ENCODE data around the gene ZNF700. TPM values are rescaled to one million over a fixed set of nuclear protein-coding genes. Genes with fewer than 3 reads are reported as not detected.
"Not testable (repeated sequence)": the region's sequence is repeated elsewhere in the genome, so short reads cannot be mapped to it uniquely, and the experiment has no call there.

Gene ZNF700
- 5.9 TPM for total RNA-seq

GRCh38 chr19:11924886-11925650 lies at the start of gene ZNF700:
Gene ZNF700, plus strand, starts transcription at chr19:11925107. Its CDS starts 104 bp downstream, at chr19:11925211.
- ATAC-seq, result peak; percentile 98

GRCh38 chr19:11879687-11880266 lies 45.1 kb upstream of the ZNF700 start:
- peak; percentile 23 for ATAC-seq

DNA sequence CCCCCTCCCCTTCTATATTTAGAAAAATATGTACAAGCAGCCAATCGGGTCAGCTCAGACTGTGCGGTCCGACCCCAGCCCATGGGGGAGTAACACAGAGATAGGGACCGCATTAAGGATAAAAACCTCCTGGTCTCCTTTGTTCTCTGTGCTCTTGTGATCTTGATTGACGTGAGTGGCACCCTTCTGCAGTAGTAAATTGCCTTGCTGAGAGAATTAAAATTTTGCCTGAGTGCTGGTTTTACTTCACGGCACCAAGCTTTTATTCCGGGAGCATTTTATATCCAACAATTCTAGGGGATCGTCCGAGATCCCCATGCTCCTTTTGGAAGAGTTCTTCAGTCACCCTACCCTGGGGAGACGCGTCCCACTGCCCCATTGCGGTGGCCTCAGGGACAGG lies 44.3 kb upstream of the ZNF700 start:
- no peak for ATAC-seq

DNA sequence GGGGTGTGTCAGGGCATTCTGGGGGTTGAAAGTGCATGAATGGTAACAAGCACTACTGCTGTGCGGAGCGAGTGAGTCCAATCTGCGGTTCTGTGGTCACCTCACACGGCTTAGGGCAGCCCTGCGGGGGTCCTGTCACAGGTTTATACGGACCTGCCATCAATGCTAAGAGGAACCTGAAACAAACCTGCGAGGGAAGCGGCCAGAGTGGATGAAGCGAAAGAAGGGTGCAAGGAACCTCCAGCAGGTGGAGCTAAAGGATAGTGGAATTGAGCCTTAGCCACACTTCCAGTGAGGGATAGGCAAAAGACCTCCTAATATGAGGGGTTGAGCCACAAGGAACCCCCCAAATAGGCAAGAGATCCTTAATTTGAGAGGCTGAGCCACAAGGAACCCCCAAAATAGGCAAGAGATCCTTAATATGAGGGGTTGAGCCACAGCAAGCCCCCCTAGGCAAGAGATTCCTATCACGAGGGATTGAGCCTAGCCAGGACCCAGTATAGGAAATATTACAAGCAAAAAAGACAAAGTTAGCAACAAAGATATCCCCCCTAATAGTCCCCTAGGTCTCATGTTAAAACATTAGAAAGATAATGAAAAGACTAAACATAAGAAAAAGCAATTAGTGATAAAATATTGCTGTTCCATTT lies 43.6 kb upstream of the ZNF700 start:
- peak; percentile 69 for ATAC-seq

DNA sequence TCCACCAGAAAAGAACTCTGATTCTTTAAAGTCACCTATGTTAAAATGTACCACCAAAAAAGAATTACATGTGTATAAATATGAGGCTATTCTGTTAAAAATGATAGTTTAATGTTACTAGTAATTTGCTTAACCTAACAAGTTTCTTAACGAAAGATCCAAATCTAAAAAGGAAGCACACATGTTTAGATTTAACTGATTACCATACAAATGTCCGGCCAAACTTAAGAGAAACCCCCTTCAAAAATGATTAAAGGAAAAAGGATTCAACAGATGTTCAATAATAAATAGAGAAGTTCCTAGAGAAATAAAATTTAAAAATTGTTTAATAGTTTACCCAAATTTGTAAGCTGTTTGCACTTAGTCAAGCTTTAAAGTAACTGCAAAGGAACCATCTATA lies 42.3 kb upstream of the ZNF700 start:
- ATAC-seq, result no peak

GRCh38 chr19:11887234-11887610 lies 37.7 kb upstream of the ZNF700 start:
- no peak for ATAC-seq

DNA sequence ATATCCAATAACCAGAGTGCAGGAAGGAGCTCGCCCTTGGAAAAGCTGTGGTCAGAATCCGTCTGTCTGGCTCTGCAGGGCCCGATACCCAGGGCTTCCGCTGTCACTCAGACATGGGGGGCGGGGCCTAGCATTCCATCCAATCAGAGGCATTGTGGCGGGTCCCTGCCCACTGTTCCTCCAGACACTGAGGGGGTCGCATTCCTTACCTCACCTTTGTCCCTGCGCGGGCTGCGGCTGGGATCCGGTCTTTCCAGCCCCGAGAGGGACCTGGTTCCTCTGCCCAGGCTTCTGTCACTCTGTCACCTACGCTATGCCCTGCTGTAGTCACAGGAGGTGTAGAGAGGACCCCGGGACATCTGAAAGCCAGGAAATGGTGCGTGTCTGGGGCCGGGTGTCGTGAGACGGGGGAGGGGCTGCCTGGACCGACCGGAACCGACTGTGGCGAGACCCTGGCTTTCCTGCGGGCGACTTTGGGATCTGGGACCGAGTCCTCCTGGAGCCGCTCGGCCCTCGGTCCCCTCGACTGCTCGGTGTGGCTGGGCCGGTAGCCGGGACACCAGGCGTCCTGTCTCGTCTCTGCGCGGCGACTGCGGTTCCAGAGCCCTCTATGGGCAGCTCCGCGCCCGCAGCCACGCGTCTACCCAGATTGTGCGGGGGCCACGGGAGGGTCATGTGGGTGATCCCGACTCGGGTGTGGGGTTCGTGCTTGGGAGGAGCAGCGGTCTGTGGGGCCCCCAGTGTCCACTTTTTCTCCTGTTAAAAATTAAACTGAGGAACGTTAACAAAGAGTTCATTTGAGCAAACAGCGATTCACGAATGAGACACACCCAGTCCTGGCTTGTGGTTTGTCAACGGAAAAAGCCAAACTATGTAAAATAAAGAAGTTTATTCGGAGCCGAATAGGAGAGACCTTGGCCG lies 37.0 kb upstream of the ZNF700 start, which contains the start of gene ZNF69:
TSS of gene ZNF69 (plus strand) at position 172 of the 921 bp plus-strand sequence. CDS start at position 314, 142 bp downstream.
- peak; percentile 68 for ATAC-seq

GRCh38 chr19:11889901-11890300 lies 35.0 kb upstream of the ZNF700 start:
- not testable (repeated sequence) for ATAC-seq

- no peak for ATAC-seq
Observed at GRCh38 chr19:11890634-11891033, 34.3 kb upstream of the ZNF700 start.

- ATAC-seq, result no peak
Observed at GRCh38 chr19:11894851-11895250, 30.1 kb upstream of the ZNF700 start.

- no peak for ATAC-seq
Observed at GRCh38 chr19:11902228-11902627, 22.7 kb upstream of the ZNF700 start.

- ATAC-seq, result no peak
Observed at GRCh38 chr19:11905928-11906327, 19.0 kb upstream of the ZNF700 start.

- not testable (repeated sequence) for ATAC-seq
Observed at GRCh38 chr19:11911937-11912336, 13.0 kb upstream of the ZNF700 start.

- peak; percentile 91 for ATAC-seq
Observed at GRCh38 chr19:11914417-11915051, 10.4 kb upstream of the ZNF700 start.

- ATAC-seq, result no peak
Observed at GRCh38 chr19:11921852-11922495, 2.9 kb upstream of the ZNF700 start.

DNA sequence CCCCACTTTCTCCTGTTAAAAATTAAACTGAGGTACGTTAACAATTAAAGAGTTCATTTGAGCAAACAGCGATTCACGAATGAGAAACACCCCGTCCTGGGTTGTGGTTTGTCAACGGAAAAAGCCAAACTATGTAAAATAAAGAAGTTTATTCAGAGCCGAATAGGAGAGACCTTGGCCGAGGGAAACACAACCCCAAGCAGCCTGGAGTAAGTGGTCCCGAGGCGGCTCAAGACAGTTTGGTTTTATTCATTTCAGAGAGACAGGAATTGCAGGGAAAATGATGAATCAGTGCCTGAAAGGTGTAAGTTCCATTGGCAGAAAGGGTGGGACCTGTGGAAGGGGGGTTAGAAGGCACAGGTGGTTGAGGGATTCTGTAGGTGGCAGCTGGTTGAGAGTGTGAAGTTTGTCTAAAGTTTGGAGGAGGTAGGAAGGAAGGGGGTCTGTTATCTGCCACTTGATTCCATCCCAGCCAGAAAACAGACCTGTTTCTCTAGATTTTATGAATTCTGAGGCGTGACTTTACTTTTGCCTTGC lies 812 bp downstream of the ZNF700 start:
- ATAC-seq, result not testable (repeated sequence)

DNA sequence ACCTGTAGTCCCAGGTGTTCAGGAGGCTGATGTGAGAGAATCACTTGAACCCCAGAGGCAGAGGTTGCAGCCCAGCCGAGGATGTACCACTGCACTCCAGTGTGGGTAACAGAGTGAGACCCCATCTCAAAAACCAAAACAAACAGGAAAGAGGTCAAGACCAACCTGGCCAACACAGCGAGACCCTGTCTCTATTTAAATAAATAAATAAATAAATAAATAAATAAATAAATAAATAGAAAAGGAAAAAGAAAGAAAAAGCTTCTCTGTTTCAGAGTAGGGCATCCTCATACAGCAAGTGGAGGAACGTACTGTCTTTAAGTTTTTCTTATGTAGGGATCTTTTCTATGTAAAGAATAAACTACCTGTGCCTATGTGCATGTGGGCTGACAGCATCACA lies 2.3 kb downstream of the ZNF700 start:
- ATAC-seq, result no peak

DNA sequence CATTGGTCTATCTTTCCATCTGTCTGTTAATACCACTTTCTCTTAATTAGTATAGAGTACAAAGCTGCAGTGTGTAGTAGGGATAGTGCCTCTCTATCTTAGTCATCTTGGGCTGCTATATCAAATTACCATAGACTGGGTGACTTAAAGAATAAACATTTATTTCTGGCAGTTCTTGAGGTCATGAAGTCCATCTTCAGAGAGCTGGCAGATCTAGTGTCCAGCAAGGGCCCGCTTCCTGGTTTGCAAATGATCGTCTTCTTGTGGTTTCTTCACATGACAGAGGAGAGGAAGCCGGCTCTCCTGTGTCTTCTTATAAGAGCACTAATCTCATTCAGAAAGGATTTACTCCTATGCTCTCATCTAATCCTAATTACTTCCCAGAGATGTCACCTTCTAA lies 6.1 kb downstream of the ZNF700 start:
- ATAC-seq, result no peak

DNA sequence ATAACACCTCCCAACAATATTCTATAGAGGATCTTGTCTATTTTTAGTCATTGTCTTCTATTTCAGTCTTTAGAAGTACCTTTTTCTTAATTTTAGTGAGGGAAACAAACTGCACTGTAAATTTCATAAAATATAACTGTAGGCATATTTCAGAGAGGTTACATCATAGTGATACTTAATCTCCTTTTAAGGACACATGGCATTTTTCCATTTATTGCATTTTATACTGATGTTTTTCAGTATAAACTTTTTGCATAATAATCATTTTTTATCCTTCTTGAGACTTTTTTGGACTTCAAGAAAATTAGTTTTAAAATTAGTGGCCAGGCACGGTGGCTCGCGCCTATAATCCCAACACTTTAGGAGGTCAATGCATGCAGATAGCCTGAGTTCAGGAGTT lies 6.6 kb downstream of the ZNF700 start:
- ATAC-seq, result no peak

DNA sequence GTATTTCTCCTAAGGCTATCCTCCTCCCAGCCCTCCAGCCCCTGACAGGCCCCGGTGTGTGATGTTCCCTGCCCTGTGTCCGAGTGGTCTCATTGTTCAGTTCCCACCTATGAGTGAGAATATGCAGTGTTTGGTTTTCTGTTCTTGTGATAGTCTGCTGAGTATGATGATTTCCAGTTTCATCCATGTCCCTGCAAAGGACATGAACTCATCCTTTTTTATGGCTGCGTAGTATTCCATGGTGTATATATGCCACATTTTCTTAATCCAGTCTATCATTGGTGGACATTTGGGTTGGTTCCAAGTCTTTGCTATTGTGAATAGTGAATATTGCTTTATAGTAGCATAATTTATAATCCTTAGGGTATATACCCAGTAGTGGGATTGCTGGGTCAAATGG lies 10.9 kb downstream of the ZNF700 start:
- ATAC-seq, result not testable (repeated sequence)

DNA sequence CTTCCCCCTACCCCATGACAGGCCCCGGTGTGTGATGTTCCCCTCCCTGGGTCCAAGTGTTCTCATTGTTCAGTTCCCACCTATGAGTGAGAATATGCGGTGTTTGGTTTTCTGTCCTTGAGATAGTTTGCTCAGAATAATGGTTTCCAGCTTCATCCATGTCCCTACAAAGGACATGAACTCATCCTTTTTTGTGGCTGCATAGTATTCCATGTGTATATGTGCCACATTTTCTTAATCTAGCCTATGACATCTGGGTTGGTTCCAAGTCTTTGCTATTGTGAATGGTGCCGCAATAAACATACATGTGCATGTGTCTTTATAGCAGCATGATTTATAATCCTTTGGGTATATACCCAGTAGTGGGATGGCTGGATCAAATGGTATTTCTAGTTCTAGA lies 13.5 kb downstream of the ZNF700 start:
- not testable (repeated sequence) for ATAC-seq
